ENCODE data around the gene GRIN2C.
"Not testable (repeated sequence)": the region's sequence is repeated elsewhere in the genome, so short reads cannot be mapped to it uniquely, and the experiment has no call there.

Gene GRIN2C

GRCh38 chr17:74859459-74860228, at the start of gene GRIN2C:
TSS of gene GRIN2C (minus strand) at chr17:74859885. CDS start at chr17:74855092, 4,793 bp downstream.
- DNase-seq (ENCODE audit: low read depth), result no peak

GRCh38 chr17:74909097-74909496, 49.4 kb upstream of the GRIN2C start:
- not testable (repeated sequence) for DNase-seq (ENCODE audit: low read depth)

- no peak for DNase-seq (ENCODE audit: low read depth)
These were observed 47.3 kb upstream of the GRIN2C start for GRCh38 chr17:74907012-74907411.

- DNase-seq (ENCODE audit: low read depth), result not testable (repeated sequence)
These were observed 46.6 kb upstream of the GRIN2C start for GRCh38 chr17:74906214-74906793.

- DNase-seq (ENCODE audit: low read depth), result no peak
These were observed 45.2 kb upstream of the GRIN2C start for GRCh38 chr17:74904687-74905409.

- no peak for DNase-seq (ENCODE audit: low read depth)
These were observed 44.0 kb upstream of the GRIN2C start for GRCh38 chr17:74903671-74904070.

GRCh38 chr17:74903034-74903433, 43.3 kb upstream of the GRIN2C start:
- no peak for DNase-seq (ENCODE audit: low read depth)

GRCh38 chr17:74901353-74902135, 41.9 kb upstream of the GRIN2C start:
- DNase-seq (ENCODE audit: low read depth), result no peak

GRCh38 chr17:74900208-74900607, 40.5 kb upstream of the GRIN2C start:
- no peak for DNase-seq (ENCODE audit: low read depth)

GRCh38 chr17:74898376-74898946, 38.8 kb upstream of the GRIN2C start:
- DNase-seq (ENCODE audit: low read depth), result no peak

GRCh38 chr17:74893936-74894671, 34.4 kb upstream of the GRIN2C start:
- DNase-seq (ENCODE audit: low read depth), result no peak

- DNase-seq (ENCODE audit: low read depth), result no peak
These were observed 33.6 kb upstream of the GRIN2C start, which contains the start of gene FADS6 for GRCh38 chr17:74892974-74893911. TSS of gene FADS6 (minus strand) at chr17:74893633. CDS start at chr17:74893595, 38 bp downstream.

GRCh38 chr17:74892013-74892841, 32.5 kb upstream of the GRIN2C start:
- no peak for DNase-seq (ENCODE audit: low read depth)

- no peak for DNase-seq (ENCODE audit: low read depth)
These were observed 30.9 kb upstream of the GRIN2C start for GRCh38 chr17:74890554-74890953.

GRCh38 chr17:74888469-74888868, 28.8 kb upstream of the GRIN2C start:
- no peak for DNase-seq (ENCODE audit: low read depth)

- DNase-seq (ENCODE audit: low read depth), result no peak
These were observed 23.6 kb upstream of the GRIN2C start for GRCh38 chr17:74883241-74883745.

- no peak for DNase-seq (ENCODE audit: low read depth)
These were observed 23.0 kb upstream of the GRIN2C start for GRCh38 chr17:74882517-74883240.

- DNase-seq (ENCODE audit: low read depth), result no peak
These were observed 21.4 kb upstream of the GRIN2C start for GRCh38 chr17:74881073-74881472.

Measured in T-helper 22 cell (primary cell).